Stimulated activated CD4-positive, alpha-beta T cell treated with anti-CD3 and anti-CD28 coated beads, Interleukin-1b, Interleukin-23, amount 100 ng/mL, for 24 hours (primary cell): ENCODE measurements around the gene ANKRD40.
A peak's percentile ranks its signal among the peaks of the same experiment; 100 is the strongest.
"Not testable (repeated sequence)": the region's sequence is repeated elsewhere in the genome, so short reads cannot be mapped to it uniquely, and the experiment has no call there.

Experiments
- DNase-seq, 4 experiments: peaks; one replicate each; pipeline ENCODE4 v3.0.0-alpha.2; 2020; ENCODE audit warnings: low read depth in 4 of 4, low spot score in 1 of 4

The ANKRD40 gene, protein sequence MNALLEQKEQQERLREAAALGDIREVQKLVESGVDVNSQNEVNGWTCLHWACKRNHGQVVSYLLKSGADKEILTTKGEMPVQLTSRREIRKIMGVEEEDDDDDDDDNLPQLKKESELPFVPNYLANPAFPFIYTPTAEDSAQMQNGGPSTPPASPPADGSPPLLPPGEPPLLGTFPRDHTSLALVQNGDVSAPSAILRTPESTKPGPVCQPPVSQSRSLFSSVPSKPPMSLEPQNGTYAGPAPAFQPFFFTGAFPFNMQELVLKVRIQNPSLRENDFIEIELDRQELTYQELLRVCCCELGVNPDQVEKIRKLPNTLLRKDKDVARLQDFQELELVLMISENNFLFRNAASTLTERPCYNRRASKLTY

DNA sequence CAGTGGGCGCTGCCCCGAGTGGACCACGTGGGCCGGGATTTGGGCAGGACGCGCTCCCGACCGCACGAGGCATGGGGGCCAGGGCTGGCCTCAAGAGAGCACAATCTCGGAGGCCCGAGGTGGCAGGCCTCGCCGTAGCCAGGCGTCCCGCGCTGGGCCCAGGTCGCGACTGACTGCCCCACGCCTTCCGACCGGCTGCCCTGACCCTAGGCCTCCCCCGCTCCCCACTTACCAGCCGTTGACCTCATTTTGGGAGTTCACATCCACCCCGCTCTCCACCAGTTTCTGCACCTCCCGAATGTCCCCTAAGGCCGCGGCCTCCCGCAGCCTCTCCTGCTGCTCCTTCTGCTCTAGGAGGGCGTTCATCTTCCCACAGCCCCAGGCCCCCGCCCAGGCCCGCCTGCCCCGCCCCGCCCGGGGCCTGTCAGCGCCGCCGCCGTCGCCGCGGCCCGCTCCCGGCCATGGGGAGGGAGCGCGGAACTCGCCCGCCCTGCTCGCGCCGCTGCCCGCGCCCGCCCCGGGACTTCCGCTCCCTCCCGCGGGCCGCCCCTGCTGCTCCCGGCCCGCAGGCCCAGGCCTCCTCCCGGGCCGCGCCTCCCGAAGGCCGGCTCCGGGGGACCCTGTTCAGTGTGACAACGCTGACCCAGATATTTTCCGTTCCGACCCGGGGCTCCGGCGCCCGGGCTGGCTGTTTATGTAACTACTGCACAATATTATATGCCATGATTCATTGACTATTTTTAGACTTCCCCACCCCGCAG is at the start of gene ANKRD40:
Gene ANKRD40, minus strand, starts transcription at position 626 of the 761 bp plus-strand sequence. Its CDS starts 260 bp downstream, at position 366.
- DNase-seq: peak; percentile 75 to 87 (median 83)

DNA sequence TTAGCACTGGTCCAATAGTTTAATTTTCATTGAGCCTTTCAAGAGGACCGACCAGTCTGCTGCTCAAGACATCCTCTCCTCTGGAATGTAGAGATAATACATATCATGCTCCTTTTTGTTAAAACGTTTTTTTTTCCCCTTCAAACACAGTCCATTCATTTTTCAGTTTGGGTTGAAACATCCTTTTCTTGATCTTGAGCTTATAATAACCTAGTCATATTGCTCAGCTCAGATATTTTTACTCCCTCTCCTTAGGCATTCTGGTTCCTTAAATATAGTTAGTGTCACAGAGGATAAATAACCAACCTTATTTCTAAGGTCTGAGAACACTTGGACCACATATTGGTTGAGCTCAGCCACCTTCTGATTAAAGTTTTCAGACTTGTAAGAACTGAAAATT is 46.8 kb upstream of the ANKRD40 start:
- DNase-seq: no peak

DNA sequence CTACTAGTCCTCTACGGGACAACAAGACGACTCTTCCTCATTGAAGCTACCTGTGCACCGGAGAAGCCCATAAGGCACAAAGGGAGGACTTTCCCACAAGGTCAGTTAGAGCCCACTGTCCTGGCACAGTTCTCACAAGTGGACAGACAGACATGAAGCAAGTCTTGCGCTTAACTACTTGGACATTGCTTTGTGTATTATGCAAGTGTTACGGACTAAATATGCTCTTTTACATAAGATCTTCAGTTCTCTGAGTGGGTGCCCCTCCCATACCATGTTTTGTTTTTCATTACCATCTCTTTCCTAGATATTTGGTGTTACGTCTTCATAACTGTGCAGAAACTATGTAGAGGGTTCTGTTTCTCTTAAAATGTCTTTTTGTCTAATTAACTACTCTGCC is 41.5 kb upstream of the ANKRD40 start:
- no peak for DNase-seq

DNA sequence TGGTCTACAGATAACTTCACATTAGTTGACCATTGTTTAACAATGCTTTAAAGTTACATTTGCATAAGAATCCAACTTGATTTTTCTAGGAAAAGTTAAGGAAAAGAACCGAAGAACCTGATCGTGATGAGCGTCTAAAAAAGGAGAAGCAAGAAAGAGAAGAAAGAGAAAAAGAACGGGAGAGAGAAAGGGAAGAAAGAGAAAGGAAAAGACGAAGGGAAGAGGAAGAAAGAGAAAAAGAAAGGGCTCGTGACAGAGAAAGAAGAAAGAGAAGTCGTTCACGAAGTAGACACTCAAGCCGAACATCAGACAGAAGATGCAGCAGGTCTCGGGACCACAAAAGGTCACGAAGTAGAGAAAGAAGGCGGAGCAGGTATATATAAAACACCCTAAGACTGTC is 37.9 kb upstream of the ANKRD40 start:
- DNase-seq: no peak

DNA sequence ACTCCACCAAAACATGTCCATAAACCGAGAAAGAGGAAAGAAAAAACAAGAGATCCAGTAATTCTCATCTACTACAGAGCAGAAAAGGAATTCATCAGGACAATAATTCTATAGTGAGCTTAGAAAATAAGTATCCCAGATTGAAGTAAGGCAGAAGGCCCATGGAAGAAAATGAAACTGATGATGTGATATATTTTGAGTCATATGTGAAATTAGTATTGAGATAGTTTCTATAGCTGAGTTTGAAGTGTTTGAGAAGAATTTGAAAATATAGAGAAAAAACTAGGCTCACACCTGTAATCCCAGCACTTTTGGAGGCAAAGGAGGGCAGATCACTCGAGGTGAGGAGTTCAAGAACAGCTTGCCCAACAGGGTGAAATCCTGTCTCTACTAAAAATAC is 31.4 kb upstream of the ANKRD40 start:
- no peak for DNase-seq

DNA sequence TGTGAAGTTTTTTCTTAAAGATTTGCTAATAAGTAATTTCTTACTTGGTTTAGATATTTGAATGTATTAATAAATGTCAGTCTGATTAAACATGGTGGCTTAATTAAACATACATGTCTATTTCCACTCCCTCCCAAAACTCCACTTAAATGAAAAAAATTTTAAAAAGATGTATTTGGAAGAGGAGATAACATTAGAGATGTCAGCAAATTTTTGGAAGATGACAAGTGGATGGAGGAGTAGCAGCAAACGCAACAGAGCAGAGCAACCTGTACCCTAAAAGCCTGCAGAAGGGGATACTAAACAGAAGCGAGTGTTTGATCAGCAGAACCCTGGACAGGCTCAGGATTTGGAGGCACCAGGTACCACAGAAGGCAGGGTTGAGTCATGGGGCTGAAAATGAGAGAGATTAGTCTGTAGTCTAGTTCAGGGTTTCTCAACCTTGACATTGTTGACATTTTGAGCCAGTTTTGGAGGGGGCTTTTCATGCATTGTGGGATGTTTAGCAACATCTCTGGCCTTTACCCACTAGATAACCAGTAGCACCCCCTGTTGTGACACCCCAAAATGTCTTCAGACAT is 29.5 kb upstream of the ANKRD40 start:
- DNase-seq: no peak

DNA sequence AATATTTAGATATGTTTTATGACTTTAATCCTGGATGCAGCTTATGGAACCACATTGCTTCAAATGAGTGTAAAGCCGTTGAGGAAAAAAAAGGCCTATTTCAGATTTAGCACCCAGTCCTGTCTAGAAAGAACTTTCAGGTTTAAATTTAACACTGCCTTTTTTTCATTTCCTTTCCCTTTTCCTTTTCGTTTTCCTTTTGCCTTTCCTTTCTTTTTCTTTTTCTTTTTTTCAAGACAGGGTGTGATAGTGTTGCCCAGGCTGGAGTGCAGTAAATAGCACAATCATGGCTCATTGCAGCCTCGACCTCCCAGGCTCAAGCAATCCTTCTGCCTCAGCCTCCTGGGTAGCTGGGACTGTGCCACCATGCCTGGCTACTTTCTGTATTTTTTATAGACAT is 27.6 kb upstream of the ANKRD40 start:
- DNase-seq: no peak

DNA sequence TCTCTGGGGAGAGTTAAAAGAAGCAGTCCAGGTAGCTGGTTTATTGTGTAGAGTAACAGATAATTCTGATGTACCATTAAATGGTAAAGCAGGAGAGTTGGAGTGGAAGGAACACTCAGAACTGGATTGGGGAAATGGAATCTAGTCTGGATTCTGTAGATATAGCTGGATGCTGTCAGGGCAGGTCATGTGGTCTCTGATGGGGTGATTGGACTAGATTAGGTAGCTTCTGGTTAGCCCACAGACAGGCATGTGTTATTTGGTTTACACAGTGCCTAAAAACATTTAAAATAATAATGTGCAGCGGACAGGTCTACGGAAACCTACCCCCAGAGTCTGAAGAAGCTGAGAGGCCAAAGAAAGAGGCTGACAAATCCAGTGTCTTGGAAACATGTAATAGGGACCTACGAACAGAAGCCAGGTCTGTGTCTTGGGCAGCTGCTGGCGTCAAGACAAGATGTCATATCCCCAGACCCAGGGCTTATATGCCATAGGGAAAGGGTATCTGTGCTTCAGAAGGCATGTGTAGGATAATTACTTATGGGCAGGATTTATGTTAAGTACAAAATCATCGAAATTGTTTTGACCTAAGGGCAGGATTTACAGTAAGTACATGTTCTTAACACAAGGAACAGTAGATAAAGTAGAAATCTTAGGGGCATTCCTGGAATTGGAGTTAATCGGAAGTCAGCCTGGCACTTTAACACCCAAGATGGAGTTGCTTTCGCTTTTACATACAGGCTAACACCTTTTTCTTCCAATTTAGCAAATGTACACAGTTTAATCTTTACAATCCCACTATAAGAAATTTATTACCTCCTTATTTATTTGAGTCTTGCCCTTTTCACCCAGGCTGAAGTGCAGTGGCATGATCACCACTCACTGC is 24.1 kb upstream of the ANKRD40 start:
- no peak for DNase-seq

DNA sequence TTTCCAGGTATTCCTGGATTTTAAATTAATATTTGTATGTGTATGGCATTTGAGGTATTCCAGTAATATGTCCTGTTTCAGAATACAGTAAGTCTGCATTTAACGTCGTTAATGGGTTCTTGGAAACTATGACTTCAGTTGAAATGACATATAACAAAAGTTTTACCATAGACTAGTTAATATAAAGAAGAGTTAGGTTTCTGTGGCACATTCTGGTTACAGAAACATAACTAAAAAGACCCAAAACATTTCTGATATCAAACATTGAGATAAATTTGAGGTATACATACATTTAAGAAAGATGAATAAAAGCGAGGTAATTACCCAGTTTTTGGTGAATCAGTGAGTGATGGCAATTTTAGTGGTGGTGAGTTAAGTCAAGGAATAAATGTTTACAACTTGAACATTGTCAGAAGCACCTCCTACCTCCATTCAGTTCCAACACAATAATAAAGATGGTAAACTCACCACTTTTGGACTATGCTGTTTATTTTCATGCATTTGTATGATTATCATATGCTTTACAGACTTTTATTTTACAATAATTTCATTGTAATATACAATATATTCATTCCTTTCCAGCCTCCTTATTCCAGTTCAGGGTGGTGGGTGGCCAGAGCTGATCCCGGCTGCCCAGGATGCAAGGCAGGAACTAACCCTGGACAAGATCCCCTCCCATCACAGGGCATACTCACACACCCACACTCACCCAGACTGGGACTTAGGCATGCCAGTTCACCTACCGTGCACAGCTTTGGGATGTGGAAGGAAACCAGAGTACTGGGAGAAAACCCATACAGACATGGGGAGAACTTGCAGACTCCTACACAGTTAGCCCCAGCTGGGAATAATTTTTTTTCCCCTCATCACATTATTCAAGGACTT is 21.4 kb upstream of the ANKRD40 start:
- DNase-seq: no peak

DNA sequence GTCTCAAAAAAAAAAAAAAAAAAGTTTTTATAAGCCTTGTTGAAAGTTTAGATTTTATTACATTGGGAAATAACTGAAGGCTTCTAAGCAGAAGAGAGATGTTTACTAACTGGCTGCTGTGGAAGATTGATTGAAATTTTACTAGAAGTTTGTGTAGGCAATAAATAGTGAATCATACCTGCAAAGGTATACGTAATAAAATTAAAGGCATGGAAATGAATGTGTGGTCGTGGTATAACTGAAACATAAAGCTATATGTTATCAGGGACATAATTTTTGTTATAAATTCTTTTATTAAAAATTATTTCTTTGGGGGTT is 20.4 kb upstream of the ANKRD40 start:
- no peak for DNase-seq

DNA sequence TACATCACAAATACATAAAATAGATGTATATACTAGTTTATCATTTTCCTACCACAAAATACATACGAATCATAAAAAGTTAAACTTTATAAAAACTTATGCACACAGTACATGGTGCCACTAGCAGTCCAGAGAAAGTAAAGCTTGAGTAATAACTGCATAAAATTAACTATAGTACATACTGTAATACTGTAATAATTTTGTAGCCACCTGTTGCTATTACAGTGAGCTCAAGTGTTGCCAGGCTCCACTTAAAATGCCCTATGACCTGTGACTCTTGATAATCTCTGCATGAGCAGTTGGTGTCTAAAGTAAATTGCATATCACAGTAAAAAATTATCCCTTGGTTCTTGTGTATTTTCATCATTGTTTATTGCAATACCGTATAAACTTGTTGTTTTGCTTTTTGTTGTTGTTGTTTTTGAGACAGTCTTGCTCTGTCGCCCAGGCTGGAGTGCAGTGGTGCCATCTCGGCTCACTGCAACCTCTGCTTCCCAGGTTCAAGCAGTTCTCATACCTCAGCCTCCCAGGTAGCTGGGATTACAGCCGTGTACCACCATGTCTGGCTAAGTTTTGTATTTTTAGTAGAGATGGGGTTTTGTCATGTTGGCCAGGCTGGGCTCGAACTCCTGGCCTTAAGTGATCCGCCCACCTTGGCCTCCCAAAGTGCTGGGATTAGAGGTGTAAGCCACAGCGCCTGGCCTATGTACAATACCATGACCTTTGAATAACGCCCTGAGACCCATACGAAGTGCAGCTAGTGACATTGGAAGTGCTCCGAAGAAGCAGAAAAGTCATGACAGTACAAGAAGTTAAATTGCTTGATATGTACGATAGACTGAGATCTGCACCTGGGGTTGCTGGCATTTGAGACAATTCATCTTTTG is 18.3 kb upstream of the ANKRD40 start:
- no peak for DNase-seq

DNA sequence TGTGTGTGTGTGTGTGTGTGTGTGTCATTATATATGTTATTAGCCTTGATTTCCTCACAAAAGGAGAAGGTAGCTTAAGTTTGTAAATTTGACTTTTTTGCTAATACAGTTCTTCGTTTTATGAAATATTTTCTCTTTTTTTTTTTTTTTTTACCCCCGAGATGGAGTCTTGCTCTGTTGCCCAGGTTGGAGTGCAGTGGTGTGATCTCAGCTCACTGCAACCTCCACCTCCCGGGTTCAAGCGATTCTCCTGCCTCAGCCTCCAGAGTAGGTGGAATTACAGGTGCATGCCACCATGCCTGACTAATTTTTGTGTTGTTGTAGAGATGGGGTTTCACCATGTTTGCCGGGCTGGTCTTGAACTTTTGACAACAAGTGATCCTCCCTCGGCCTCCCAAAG is 16.9 kb upstream of the ANKRD40 start:
- not testable (repeated sequence) for DNase-seq

DNA sequence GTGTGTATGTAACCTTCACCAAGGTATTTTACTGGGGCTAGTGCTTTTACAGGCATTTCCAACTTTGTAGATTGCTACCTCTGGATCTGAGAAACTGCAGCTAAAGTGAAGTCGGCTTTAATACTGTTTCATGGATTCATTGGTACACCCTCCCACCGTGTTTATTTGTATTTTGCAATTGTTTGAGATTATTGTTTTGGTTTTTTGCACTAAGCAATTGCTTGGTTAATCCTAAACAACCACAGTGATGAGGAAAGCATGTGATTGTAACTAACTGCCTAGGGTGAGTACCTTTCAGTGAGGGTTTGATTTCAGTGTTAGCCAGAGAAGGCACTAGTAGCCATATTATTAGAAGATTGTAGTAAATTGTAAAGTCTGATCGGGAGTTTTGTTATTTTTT is 15.0 kb upstream of the ANKRD40 start:
- no peak for DNase-seq

DNA sequence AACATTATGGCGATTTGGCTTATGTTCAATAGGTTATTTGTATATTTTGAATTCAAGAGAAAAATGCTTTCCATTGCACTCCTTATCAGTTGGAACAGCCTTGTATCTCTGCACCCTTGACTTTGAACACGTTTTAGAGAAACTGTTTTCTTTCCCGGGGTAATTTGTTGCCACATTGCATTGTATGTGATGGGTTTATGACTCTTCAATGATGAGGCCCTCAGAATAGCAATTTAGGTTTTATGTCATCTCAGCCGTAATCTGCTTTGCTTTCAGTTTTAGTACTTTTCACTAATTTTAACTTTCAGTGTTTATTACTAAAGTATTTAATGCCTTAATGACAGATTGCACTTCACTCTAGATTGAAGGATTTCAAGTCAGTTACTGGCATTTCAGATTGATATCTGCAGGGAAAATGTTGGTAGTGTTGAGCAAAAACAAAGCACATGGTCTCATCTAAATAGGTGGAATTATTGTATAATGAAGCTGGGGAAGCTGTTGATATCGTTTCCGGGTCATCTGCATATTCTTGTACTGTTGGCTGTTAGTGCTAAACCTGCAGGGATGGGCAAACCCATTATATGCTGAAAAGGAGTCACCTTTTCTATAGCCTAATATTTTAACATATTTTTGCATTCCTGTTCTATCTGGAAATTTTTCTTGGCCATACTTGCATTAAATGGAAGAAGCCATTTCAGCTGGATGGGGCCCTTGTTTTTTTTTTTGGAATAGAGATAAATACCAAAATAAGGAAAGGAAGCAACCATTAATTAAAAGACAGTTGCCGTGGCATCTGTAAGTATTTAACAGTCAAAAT is 13.7 kb upstream of the ANKRD40 start:
- no peak for DNase-seq

DNA sequence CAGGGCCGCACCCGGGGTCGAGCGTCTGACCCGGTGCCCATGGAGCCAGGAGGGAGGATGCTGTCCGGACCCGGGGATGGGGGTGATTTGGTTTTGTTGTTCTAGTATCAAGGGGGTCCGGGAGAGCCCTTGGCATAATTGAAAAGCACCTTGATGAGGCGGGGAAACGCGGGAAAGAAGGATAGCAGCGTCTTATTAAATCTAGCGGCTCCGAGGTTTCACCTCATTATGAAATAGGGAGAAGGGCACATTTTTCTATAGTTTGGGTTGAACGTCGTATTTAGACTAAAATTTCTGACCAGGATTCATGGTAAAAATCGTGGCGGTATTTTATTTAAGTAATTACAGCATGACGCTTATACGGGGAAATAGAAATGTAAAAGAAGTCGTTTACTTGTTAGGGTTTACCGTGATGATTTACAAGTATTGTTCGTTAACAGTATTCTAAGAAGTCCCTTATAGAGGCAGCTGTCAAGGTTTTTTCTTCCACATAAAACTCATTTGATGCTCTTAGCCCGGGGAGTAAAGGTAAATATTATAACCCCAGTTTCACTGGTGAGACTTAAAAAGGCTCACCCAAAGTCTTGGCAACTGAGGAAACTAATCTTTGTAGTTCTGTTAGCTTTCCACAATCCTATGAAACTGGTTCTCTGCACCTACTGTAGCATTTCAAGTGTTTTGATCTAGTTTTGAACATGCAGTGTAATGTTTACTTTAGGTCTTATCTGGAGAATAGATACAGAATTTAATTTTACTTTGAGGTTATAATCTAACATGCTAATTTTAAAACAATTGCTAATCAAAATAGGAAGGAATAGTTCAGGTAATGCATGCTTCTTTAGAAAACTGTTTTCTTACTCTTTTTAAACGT is 12.4 kb upstream of the ANKRD40 start:
- DNase-seq: no peak

DNA sequence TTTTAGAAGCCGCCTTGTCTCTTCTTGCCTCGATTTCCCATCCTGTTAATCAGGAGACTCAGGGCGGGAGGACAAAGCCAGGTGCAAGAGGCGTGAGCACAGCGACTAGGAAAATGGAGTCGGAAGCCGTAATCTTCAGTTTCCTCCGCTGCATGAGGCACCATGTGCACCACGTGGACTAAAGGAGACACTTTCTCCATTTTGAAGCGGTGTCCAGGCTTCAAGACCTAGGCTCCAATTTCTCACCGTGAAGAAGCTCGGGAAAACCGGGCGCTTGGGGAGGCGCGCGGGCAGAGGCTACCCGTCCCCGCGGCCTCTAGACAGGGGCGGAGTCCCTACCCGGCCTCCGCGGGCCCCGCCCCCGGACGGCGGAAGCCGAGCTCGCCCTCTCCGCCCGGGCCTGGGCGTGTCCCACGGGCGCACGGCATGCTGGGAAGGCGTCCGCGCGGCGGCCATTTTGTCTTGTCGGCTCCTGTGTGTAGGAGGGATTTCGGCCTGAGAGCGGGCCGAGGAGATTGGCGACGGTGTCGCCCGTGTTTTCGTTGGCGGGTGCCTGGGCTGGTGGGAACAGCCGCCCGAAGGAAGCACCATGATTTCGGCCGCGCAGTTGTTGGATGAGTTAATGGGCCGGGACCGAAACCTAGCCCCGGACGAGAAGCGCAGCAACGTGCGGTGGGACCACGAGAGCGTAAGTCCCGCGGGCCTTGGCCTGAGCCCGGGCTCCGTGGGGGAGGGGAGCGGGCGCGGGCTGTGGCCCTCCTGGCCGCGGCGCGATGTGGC is 11.6 kb upstream of the ANKRD40 start, which contains the start of gene LUC7L3:
Gene LUC7L3, plus strand, starts transcription at position 460 of the 780 bp plus-strand sequence. Its CDS starts 130 bp downstream, at position 590.
- DNase-seq: peak; percentile 77 to 89 (median 87)

DNA sequence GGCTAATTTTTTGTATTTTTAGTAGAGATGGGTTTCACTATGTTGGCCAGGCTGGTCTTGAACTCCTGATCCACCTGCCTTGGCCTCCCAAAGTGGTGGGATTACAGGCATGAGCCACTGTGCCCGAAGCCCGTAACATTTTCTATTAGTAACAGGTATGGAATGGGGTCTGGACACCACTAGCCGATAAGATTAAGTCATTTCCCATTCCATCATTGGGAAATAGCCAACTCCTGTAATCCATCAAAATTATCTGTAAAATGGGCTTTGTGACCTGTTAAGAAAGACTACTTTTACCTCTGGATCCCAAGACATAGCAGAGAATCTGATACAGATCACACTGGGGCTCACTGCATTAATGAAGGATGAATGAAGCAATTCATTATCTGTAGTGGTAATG is 7.8 kb upstream of the ANKRD40 start:
- DNase-seq: no peak
